Urinary bladder (tissue), 4 donors: ENCODE results near the gene GPSM1. TPM values are rescaled to one million over a fixed set of nuclear protein-coding genes. Genes with fewer than 3 reads are reported as not detected.
"Not testable (repeated sequence)": the region's sequence is repeated elsewhere in the genome, so short reads cannot be mapped to it uniquely, and the experiment has no call there.

Experiments used
- DNase-seq: peaks from one replicate; pipeline ENCODE4 v3.0.0-alpha.2; 2015; ENCODE audit errors: extremely low spot score
- H3K27ac ChIP-seq: one replicate; pipeline ENCODE4 v1.5.1; 2013; ENCODE audit warnings: low read depth, mild to moderate bottlenecking, moderate library complexity
- H3K36me3 ChIP-seq: one replicate; pipeline ENCODE4 v1.6.1; 2013; ENCODE audit warnings: mild to moderate bottlenecking, moderate library complexity; ENCODE audit not compliant: insufficient read depth
- H3K4me1 ChIP-seq: one replicate; pipeline ENCODE4 v1.6.1; 2013; ENCODE audit warnings: mild to moderate bottlenecking, moderate library complexity; ENCODE audit not compliant: insufficient read depth
- H3K4me3 ChIP-seq: one replicate; pipeline ENCODE4 v1.5.1; 2013; ENCODE audit warnings: low read depth, low read length
- WGBS: extraction: QIAGEN DNeasy Blood & Tissue Kit; methylation state at CpG from one replicate; pipeline ENCODE4 v1.1.7; 2013; 5-methylcytosine and 5-hydroxymethylcytosine counted together
- polyA plus RNA-seq: library from polyadenylated mRNA; stranded (reverse); fragments of 200-250 nt; gene quantifications from one replicate; pipeline ENCODE4 v1.2.3, GENCODE V29; 2013
- total RNA-seq: library from RNA; depleted of rRNA; stranded (reverse); fragments of >200 nt; gene quantifications from one replicate; pipeline ENCODE4 v1.2.3, GENCODE V29; 2014
- donor health status: healthy with polysubstance abuse.
- donor health status: healthy.

The GPSM1 gene
- total and polyA plus RNA-seq, 2 donors: 13.5 to 22.3 TPM

- Histone ChIP-seq H3K27ac (no peak overlapping the region), H3K36me3 (no peaks in the 10 kb centered on the region), H3K4me3 (no peak overlapping the region), H3K4me1 (no peaks in the 10 kb centered on the region)
- DNase-seq: no peak
- WGBS: 87% methylated on average over 14 of the region's 14 CpGs
Measured at GRCh38 chr9:136404801-136405136, 77.4 kb downstream of the GPSM1 start.

GRCh38 chr9:136405481-136405880 lies 78.1 kb downstream of the GPSM1 start:
- Histone ChIP-seq H3K36me3 (no peaks in the 10 kb centered on the region), H3K27ac (no peak overlapping the region), H3K4me3 (no peak overlapping the region), H3K4me1 (no peaks in the 10 kb centered on the region)
- DNase-seq: no peak
- 88% methylated on average over 7 of the region's 7 CpGs for WGBS

- H3K36me3 ChIP-seq, H3K4me1 ChIP-seq, H3K27ac ChIP-seq, DNase-seq, H3K4me3 ChIP-seq: not testable (repeated sequence)
- 91% methylated on average over 10 of the region's 10 CpGs for WGBS
Measured at GRCh38 chr9:136405904-136406303, 78.6 kb downstream of the GPSM1 start.

- not testable (repeated sequence) for H3K4me1 ChIP-seq, H3K36me3 ChIP-seq, H3K27ac ChIP-seq, H3K4me3 ChIP-seq, DNase-seq
- whole genome bisulfite sequencing: 94% methylated on average over 28 of the region's 28 CpGs
Measured at GRCh38 chr9:136407061-136407460, 79.7 kb downstream of the GPSM1 start.

- WGBS: 89% methylated on average over 7 of the region's 7 CpGs
- no peak overlapping the region for H3K27ac ChIP-seq
- H3K4me1 ChIP-seq: no peaks in the 10 kb centered on the region
- no peak overlapping the region for H3K4me3 ChIP-seq
- no peak for DNase-seq
- peaks cover 2% of the 10 kb centered on the region for H3K36me3 ChIP-seq
Measured at GRCh38 chr9:136407911-136408310, 80.6 kb downstream of the GPSM1 start.

Other genes with a start within 250 kb of the GPSM1 start
- gene NACC2, start 232.2 kb upstream of the GPSM1 start, total RNA-seq: 14.9 TPM
- gene NACC2, start 232.2 kb upstream of the GPSM1 start, polyA plus RNA-seq: 54.1 TPM
- gene TMEM250, start 208.7 kb upstream of the GPSM1 start, total RNA-seq: 13.6 TPM
- gene TMEM250, start 208.7 kb upstream of the GPSM1 start, polyA plus RNA-seq: 43.1 TPM
- gene LHX3, start 122.4 kb upstream of the GPSM1 start, total RNA-seq: not detected
- gene LHX3, start 122.4 kb upstream of the GPSM1 start, polyA plus RNA-seq: not detected
- 7.6 TPM for gene QSOX2, start 81.7 kb upstream of the GPSM1 start, total RNA-seq
- 7.8 TPM for gene QSOX2, start 81.7 kb upstream of the GPSM1 start, polyA plus RNA-seq
- gene CCDC187, start 23.4 kb upstream of the GPSM1 start, total RNA-seq: 0.58 TPM
- 0.19 TPM for gene CCDC187, start 23.4 kb upstream of the GPSM1 start, polyA plus RNA-seq
- 4.2 TPM for gene DNLZ, start 36.2 kb downstream of the GPSM1 start, total RNA-seq
- 14.9 TPM for gene DNLZ, start 36.2 kb downstream of the GPSM1 start, polyA plus RNA-seq
- gene CARD9, start 46.1 kb downstream of the GPSM1 start, total RNA-seq: 3.2 TPM
- 2.9 TPM for gene CARD9, start 46.1 kb downstream of the GPSM1 start, polyA plus RNA-seq
- gene SNAPC4, start 72.6 kb downstream of the GPSM1 start, total RNA-seq: 4.4 TPM
- gene SNAPC4, start 72.6 kb downstream of the GPSM1 start, polyA plus RNA-seq: 7.3 TPM
- gene ENTR1, start 83.1 kb downstream of the GPSM1 start, total RNA-seq: 20.4 TPM
- 37.5 TPM for gene ENTR1, start 83.1 kb downstream of the GPSM1 start, polyA plus RNA-seq
- 15.1 TPM for gene PMPCA, start 83.1 kb downstream of the GPSM1 start, total RNA-seq
- gene PMPCA, start 83.1 kb downstream of the GPSM1 start, polyA plus RNA-seq: 43.7 TPM
- gene INPP5E, start 112.3 kb downstream of the GPSM1 start, total RNA-seq: 5.3 TPM
- 12.6 TPM for gene INPP5E, start 112.3 kb downstream of the GPSM1 start, polyA plus RNA-seq
- gene SEC16A, start 155.5 kb downstream of the GPSM1 start, total RNA-seq: 24.3 TPM
- 36.4 TPM for gene SEC16A, start 155.5 kb downstream of the GPSM1 start, polyA plus RNA-seq
- gene NOTCH1, start 218.5 kb downstream of the GPSM1 start, total RNA-seq: 25.6 TPM
- 19.7 TPM for gene NOTCH1, start 218.5 kb downstream of the GPSM1 start, polyA plus RNA-seq